COLO829 (cell line): ENCODE data around the gene HACD4.

Experiments used
- DNase-seq: peaks from one replicate; pipeline ENCODE4 v3.0.0; 2012; ENCODE audit warnings: low spot score

The HACD4 gene, protein sequence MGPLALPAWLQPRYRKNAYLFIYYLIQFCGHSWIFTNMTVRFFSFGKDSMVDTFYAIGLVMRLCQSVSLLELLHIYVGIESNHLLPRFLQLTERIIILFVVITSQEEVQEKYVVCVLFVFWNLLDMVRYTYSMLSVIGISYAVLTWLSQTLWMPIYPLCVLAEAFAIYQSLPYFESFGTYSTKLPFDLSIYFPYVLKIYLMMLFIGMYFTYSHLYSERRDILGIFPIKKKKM

GRCh38 chr9:21031091-21031807 lies at the start of gene HACD4:
HACD4 (minus strand) TSS chr9:21031640; CDS start chr9:21031590, 50 bp downstream.
- DNase-seq = no peak

GRCh38 chr9:21080793-21081192 lies 49.4 kb upstream of the HACD4 start:
- no peak for DNase-seq

DNA sequence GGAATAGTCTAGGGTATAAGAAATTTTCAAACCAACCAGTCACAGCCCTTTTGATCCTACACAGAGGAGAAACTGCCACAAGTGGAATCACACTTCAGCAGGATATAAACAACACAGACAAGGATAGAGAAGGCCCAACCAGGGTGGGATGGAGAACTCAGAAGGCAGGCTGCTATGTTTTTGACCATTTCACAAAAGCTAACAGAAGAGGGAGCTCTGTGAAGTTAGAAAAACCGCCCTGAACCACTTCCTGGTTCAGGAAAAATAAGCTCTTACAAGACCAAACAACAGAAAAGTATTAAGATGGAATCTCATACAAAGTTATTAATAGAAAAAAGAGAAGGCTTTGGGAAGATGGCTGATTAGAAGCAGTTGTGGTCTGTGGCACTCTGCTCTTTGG lies 47.3 kb upstream of the HACD4 start:
- DNase-seq = no peak

- DNase-seq = no peak
Measured at GRCh38 chr9:21077781-21078180, 46.3 kb upstream of the HACD4 start, which contains the start of gene IFNB1. IFNB1 (minus strand) TSS chr9:21077942; CDS start chr9:21077869, 73 bp downstream.

DNA sequence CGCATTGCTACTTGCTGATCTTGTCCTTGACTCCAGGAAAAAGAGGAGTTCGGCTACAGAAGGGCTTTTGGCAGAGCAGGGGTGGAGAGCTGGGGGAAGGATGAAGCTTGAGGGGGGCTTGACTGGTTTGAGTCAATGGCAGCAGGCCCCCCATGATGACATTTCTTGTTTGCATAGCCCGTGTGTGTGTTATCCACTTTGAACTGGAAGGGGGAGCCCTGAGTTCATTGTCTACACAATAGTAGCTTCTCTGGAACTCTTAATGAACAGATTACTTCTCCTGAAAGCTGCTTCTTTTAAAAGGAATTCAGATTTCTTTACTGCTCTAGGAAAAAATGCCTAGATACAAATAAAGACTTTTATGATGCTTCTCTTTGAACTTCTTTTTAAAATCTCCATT lies 44.0 kb upstream of the HACD4 start:
- DNase-seq = peak; percentile 0

GRCh38 chr9:21070906-21071305 lies 39.5 kb upstream of the HACD4 start:
- no peak for DNase-seq

GRCh38 chr9:21070171-21070571 lies 38.7 kb upstream of the HACD4 start:
- peak; percentile 28 for DNase-seq

- no peak for DNase-seq
Measured at GRCh38 chr9:21060919-21061561, 29.6 kb upstream of the HACD4 start.

- no peak for DNase-seq
Measured at GRCh38 chr9:21056931-21057330, 25.5 kb upstream of the HACD4 start.

- DNase-seq = no peak
Measured at GRCh38 chr9:21053851-21054250, 22.4 kb upstream of the HACD4 start.

GRCh38 chr9:21047281-21047691 lies 15.8 kb upstream of the HACD4 start:
- no peak for DNase-seq

DNA sequence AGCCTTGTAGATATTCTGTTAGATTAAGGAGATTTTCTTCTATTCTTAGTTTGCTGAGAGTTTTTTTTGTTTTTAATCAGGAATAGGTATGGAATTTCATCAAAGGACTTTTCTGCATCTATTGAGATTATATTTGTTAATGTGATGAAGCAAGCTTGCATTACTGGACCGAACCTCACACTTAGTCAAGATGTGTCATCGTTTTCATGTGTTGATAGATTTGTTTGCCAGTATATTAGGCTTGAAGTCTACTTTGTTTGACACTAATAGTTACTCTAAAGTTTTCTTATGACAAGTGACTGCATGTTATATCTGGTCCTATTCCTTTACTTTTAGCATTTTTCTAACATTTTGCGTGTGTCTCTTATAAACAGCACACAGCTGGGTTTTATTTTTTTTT lies 12.4 kb upstream of the HACD4 start:
- DNase-seq = no peak

- no peak for DNase-seq
Measured at GRCh38 chr9:21042466-21042865, 11.0 kb upstream of the HACD4 start.

DNA sequence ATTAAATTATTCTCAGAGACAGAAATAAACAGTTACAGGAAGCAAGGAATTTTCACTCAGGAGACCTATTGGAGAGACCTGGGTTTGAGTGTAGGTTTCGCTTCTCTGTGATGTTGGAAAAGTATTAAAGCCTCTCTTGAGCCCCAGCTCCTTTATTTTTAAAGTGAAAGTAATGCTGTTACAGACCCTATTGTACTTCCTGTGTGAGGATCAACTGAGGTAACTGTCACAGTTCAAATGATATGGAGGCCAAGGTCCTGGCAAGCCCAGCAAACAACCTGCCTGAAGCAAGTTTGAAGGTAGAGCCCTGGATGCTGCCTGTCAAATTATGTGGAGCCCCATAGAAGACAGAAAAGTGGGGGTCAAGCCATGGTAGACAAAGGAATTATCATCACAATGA lies 7.9 kb upstream of the HACD4 start:
- DNase-seq = no peak

DNA sequence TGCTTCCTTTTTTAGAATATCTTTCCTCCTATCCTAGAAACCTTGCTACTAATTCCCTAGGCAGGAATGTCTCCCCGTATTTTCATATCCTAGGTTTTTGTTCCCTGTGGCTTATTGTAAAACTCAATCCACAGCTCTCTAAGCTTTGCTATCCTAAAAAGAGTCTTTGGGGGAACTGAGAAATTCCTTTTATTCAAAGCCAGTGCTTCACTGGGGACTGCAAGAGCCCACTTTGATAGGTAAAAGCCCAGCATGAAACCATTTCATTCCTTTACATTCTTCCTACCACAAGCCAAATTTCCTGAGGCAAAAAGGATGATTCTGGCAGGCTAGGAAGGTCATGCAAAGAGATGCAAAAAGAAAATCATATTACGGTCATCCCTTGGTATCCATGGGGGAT lies 5.8 kb upstream of the HACD4 start:
- DNase-seq = no peak

GRCh38 chr9:21031808-21032183 lies 356 bp upstream of the HACD4 start:
- no peak for DNase-seq

DNA sequence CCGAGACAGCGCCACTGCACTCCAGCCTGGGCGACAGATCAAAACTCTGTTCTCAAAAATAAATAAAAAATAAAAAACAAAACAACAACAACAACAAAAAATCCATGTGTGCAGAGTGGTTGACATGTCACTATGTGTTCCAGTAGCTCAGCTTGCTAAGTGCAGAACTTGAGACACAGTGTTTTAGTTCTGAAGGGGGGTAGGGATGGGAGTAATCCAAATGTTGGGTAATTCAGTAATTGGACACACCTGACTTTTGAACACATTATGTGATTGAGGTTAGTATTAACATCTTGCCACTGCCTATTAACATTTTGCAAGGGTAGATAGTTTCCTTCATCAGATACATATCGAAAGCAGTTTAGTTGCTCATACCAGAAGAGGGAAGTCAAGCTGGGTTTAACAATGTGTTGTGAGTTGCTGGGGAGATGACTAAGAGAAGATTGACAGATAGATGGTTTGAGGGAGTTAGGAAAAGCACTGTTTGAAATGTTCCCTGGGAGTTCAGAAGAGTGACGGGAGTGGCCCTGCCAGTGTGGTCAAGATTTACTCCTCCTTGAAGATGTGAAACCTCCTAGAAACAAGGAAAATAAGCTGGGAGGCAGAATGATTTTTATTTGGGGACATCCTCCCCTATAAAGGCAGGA lies 928 bp downstream of the HACD4 start:
- no peak for DNase-seq

- no peak for DNase-seq
Measured at GRCh38 chr9:21029661-21030060, 1.8 kb downstream of the HACD4 start.

DNA sequence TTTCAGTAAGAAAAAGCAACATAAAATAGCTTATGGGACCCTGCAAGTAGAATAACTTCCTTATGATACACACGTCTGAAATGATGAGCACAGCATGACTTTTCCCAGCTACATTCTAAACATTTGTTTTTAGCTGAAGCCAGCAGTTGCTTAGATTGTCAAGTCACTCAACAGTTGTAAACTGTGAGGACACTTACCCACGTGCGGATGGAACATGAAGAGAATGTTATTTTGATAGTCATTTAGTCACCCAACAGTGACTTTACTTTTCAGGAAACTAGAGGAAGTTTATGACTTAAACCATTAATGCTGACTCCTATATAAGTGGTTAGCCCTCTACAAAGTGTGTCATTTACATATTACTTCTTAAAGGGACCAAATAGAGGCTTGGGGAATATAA lies 3.0 kb downstream of the HACD4 start:
- no peak for DNase-seq

DNA sequence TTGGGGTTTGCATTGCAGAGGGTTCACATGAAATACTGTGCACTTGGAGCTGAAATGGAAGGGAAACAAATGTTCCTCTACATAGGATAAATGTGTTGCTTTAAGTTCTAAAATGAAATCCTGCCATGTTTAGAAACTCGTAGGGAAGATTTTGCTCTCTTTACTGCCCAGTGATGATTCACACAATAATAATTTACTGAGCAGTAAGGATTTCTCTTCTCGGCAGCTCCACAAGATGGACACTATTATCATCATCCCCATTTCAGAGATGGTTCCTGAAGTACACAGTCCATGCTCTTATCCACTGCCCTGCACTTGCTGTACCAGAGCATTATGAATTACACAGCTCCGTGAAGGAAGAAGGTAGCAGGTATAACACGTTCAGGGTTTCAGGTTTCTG lies 4.1 kb downstream of the HACD4 start:
- DNase-seq = no peak

GRCh38 chr9:21023861-21024260 lies 7.6 kb downstream of the HACD4 start:
- no peak for DNase-seq

- no peak for DNase-seq
Measured at GRCh38 chr9:21018177-21018576, 13.3 kb downstream of the HACD4 start.
